Activated effector memory CD4-positive, alpha-beta T cell treated with anti-CD3 and anti-CD28 coated beads, Interleukin-2, amount 50 U/mL, for 16 hours (primary cell): Measurements from ENCODE around the gene CMTM8.

ENCODE experiments used
- DNase-seq: peaks from one replicate; pipeline ENCODE4 v3.0.0-alpha.2; 2020

Gene CMTM8

DNA sequence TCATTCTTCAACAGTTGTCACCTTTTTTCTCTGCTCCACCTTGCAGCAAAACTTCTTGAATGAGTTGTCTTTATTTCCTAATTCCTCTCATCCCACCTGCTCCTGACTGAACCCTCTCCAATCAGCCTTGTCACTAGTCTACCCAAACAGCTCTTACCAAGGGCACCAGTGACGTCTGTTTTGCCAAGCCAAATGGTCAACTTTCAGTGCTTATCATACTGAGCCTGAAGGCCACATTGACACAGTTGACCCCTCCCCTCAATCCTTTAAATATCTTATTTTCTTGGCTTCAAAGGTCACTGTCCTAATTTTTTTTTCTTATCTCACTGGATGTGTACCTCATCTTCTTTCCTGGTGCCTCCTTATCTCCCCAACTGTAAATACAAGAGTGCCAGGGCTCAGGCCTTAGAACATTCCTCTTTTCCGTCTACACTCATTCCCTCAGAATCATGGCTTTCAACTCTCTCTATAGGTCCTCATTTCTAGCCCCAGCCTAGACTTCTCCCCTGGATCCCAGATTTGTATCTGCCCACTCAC lies 43.2 kb downstream of the CMTM8 start:
- DNase-seq: no peak

DNA sequence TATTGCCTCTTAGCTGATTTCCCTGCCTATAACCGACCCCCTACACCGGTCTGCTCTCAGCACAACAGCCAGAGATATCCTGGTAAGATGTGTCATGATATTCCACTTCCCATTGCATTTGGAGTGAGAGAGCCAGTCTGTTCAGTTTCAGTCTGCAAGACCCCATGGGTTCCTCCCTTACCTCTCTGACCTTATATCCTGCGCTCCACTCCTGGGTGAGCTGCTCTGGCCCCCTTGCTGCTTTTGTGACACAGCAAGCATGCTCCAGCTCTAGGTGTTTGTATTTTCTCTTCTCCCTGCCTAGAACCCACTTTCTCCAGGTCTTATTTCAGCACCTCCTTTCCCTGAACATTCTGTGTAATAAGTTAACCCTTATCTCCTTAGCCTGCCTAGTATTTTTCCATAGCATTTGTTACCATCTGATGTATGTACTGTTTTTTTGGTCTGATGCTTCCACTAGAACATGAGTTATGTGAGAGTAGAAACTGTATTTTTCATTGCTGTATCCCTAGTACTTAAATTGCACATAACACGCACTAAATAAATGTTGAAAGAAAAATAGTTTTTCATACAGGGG lies 44.2 kb downstream of the CMTM8 start:
- no peak for DNase-seq

DNA sequence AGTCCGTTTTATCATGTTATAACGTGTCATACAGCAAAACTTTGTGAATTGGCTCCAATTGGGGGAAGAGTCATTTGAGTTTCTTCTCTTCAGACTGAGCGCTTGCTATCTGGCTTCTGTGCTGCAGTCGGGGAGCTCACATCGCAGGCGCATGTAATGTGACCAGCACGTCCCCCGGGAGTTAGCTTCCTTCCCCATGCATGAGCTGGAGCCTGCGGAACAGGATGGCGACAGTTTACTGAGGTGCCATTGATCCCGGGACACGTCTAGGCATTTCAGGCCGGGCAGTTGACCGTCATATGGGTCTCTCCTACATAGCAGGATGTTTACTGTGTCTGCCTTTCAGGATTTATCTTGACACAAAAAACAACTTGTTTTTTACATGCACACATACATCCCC lies 44.8 kb downstream of the CMTM8 start:
- no peak for DNase-seq

DNA sequence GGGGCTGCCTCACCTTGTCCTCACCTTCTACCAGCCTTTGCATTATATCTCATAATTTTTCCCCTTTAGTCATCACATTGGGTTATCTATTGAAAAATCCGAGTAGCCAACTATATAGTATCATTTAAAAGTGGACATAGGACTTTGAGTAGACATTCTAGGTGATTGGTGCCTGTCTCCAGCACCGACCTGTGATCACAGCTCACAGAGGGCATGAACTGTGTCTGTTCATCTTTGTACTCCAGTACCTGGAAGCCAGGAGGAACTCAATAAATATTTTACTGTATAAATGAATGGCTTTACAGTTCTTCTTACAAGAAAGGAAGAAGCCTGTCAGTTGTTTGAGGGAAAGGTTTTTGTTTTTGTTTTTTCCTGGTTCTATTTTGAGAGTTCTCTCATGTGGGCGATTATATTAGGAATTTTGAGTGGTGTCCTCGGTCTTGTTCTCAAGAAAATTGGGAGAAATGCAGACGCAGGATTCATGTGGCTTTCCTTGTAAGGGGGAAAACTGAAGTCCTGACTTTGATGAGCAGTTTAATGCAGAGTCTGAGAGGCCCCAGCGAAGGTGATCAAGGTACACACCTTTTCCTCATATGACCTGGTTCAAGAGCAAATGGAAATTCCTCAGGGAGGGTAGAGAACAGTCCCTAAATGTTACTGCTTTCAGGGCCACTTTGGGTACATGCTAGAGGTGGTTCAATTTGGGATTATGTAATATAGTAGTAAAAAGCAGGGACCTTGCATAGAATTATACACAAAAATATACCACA lies 46.1 kb downstream of the CMTM8 start:
- no peak for DNase-seq

DNA sequence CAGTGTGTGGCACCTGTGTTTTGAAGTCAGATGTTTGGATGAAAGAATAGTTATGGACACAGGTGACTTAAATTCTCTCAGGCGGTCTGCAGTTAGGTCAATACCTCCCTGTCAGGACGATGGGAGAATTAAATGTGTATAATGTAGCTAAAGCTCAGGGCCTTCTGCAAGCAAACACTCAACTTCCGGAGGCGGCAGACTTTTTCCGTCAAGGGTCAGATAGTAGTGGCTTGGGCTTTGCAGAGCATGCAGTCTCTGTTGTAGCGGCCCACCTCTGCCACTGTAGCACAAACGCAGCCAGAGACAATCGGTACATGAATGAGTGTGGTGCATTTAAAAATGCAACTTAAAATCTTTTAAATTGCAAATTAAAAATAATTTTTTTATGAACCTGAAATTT lies 47.4 kb downstream of the CMTM8 start:
- peak; percentile 67 for DNase-seq

DNA sequence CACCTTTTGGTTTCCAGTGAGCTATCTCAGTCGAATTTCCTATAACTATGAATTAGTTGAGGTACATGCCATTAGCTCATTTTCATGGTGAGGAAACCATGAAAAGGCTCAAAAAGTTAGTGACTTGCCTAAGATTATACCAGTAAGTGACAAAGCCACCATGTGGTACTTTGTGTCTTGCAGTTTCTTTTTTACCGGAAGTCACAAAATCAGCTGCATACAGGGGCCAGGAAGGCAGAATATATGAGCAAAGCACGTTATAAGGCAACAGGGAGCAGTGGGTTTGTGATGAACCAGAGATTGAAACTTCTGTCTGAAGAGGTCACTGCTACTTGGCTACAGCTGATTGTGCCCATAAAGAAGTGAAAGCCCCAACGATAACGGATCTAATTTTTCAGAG lies 50.3 kb downstream of the CMTM8 start:
- DNase-seq: no peak

DNA sequence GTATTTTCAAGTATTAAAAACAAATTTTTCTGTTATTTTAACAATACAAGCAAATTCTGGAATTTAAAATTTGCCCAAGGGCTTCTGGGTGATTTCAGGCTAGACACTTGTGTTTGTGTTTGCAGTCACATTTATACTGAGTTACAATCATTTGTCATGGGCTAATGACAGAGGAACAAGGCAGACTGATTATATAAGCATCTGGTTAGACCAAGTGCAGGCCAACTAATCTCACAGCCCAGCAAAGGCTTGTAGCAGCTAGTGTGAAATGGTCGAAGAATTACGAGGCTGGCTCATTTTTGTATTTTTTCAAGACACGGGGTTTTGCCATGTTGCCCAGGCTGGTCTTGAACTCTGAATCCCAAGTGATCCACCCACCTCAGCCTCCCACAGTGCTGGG lies 52.1 kb downstream of the CMTM8 start:
- no peak for DNase-seq

DNA sequence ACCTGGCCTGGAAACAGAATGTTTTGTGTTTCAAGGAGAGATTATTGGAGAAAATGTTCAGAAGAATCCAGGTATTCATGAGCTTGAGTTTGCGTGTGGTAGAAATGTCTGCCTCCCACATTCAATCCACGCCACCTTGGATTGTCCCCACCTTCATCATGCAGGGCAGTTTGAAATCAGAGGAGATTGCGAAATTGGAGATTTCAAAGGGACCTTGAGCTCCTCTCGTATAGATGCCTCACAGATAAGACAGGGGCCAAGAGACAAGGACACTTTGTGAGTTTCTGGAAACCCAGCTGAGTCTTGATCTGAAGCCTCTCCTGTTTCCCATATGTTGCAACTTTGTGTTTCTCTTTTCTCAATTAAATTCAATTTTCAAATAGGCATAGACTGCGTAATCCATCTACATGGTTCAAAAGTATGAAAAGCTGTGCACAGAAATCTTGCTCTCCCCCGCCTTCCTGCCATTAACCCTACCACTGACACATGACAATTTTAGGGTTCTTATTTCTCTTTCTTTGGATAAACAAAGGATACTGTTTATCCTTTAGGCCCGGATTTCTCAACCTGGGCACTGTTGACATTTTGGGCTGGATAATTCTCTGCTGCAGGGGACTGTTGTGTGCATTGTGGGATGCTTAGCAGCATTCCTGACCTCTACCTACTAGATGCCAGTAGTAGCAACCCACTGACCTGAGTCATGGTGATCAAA lies 53.8 kb downstream of the CMTM8 start:
- DNase-seq: no peak

DNA sequence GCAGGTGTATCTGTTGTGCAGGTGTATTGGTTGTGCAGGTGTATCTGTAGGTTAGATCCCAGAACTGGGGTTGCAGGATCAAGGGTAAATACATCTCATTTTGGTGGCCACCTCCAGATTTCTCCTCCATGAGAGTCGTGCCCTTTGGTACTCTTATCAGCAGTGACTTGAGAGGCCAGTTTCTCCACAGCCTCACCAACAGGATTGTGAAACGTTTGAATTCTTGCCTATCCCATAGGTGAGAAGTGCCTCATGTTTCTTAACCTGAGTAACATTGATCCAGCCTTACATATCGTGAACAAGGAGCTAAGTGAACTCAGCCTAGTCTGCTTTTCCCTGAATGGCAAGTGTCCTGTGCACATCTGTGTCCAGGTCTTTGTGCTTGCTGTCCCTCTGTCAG lies 55.4 kb downstream of the CMTM8 start:
- no peak for DNase-seq

DNA sequence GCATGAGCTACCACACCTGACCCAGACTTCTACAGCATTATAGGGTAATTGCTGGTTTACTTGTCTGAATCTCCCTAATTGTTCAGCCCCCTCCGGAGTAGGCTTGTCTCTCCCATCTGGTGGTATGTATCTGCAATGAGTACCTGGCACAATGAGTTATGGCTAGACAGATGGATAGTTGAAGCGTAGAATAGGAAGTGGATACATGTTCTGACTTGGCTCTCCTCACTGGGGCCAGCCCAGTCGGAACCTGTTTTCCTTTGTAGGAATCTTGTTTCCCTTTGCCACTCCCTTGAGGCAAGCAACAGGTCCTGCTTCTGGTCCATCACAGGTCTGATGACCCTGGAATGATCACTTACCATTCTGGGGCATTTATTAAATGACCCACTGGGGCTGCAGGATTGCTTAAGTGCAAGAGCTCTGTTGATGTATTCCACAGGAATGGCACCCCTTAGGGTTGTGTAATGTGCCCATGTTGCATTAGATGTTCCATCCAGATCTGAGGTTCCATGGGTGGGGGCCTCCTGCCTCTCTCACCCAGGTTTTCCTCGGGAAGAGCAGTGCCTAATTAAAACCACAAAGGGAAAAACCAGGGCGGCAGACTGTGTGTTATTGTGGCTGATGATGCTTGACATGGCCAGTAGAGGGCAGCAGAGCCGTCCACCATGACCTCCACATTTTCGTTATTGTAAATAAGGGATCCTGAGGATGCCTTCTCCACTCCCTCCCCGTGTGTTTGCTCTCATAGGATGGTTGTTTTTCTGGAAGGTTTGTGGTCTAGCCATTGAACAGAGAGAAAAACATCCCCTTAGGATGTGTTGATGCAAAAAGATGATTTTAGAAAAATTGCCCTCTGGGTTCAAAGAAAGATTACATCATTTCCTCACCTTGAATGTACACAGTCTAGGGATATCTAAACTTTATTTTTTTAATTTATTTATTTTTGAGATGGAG lies 58.0 kb downstream of the CMTM8 start:
- peak; percentile 87 for DNase-seq

DNA sequence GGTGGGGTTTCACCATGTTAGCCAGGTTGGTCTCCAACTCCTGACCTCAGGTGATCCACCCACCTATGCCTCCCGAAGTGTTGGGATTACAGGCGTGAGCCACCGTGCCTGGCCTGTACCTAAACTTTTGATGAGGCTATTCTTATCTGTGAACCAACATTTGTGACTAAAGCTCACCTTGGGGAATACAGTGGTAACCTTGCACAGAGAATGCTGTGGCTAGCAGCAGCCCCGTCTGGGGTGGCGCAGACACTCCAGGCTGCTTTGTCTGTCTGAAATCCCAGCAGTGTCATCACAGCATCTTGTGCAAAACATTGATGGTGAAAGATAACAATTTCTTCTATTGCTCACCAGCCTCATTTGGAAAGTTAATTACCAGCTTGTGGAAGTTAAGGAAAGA lies 58.9 kb downstream of the CMTM8 start:
- DNase-seq: peak; percentile 83

DNA sequence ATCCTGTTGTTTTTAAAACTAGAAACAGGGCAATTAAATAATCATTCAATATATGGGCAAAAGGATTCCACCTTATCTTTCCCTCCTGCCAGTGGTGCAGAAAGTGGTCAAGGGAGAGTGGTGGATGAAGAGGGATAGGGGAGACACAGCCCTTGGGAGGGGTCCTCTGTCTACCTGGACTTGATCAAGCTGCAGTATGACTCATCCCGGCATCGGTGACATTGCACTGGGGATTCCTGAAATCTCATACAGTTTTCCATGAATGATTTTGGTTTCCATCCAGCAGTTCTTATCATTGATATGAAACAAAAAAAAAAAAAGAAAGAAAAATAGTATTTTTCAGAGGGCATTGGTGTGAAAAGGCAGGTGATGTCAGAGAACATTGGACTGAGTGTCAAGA lies 62.9 kb downstream of the CMTM8 start:
- no peak for DNase-seq

DNA sequence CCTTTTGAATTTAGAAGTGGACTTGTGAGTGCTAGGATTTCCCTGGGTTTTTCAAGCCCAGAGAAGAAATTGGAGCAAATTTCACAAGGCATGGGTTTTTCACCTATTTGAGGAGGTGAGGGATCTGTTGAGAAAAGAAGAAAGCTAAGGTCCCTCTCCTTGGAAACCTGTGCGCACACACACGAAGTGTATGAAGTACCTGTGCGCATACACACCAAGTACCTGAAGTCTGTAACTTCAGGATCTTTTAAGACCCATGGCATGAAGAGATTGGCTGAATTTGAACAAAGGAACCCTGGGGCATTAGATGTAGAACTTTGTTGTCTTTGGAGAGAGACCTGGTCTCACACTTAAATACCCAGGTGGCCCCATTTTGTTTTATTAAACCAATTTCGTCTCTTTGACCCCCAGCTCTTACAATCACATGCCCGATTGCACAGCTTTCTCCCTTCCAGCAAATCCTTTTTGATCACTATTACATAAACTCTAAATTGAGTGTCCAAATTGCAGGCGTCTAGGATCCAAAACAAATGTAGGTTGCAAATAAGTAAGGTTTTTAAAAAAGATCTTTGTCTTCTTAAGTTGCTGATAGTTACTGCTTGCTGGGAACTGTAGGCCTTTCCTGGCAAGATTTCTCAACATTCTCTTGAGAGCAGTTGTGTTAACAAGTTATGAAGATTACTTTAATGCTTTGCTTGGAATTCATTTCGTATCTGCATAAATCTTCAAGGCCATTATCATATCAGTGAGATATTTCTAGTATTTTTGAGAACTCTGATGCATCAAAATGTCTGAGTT lies 64.3 kb downstream of the CMTM8 start:
- no peak for DNase-seq

DNA sequence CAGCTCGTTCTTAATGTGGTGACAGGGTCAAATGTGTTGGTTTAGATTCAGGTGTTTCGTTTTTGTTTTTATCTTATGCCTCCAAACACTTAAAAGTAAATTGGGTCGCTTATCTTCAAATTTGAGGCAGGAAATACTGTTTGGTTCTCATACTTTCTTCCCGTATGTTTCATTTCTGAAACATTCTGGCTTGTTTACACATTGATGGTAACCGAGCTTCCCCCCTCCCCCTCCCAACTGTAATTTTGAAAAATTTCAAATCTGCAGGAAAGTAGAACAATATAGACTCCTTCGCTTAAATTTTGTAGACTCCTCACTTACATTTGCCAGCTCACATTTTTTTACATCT lies 64.9 kb downstream of the CMTM8 start:
- no peak for DNase-seq

DNA sequence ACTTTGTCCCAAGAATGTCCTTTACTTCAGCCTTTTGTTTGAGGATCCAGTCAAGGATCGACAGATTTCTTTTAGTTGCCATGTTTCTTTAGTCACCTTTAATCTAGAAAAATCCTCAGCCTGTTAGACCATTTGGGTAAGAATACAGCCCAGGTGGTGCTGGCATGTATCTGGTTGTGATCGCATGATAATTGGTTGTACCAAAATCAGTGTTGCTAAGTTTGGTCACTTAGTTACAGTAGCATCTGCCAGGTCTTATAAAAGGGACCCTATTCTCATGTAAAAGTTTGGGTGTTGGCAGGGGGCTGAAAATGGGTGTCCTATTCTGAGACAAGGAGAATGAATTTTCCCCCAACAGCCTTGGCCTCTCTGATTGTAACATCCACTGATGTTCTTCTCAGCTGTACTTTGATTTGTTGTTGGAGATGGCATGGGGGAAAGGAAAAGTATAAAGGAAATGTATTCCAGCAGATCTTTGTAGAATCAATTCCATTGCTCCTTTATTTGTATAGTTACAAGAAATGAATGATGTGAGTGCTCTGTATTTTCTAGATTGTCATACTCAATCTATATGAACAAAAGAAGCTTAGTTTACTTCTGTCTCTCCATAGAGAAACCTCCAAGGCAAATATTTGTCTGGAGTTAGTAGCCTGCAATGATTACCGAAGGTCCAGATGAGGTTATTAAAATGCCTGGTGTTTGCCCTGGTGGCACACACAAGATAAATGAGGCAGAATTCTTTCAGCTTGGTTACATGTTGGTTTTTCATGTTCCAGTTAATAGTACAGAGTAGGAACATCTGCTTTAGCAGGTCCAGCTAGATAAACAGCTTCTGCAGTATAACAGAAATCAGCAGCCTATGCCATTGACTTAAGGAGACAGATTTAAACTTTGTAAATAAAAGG lies 65.7 kb downstream of the CMTM8 start:
- DNase-seq: no peak

DNA sequence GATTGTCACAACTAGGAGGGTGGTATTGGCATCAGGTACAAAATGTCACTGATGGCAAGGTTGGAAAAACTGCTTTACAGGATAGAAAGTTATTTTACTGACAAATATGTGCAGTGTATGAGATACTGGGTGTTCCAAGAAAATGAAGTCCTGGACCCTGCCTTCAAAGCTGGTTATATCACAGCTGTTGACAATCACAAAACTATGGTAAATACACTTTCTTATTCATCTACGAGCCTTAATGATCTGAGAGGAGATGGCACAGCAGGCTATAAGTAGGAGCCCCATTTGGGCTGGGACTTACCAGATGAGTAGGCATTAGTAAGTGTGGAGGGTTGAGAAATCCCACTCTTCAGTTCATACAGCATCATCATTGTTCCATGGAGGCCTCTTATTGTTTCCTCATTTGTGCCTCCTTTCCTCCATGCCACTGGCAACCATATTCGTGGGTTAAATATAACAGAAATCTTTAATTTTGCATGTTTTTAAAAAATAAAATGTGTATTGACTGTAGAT lies 66.9 kb downstream of the CMTM8 start:
- DNase-seq: no peak

DNA sequence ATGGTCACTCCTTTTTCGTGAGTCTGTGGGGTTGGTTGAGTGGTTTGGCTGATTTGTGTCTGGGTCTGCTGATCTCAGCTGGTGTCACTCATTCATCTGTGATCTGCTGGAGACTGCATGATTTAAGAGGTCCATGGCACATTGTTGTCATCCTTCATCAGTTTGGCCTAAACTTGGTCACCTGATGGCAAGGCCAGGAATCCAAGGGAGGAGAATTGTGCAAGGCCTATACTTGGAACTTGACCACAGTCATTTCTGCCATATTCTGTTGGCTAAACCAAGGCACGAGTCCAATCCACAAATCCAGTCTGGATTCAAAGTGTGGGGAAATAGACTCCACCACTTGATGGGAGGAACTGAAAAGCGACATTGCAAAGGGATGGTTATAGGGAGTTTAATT lies 67.6 kb downstream of the CMTM8 start:
- no peak for DNase-seq

DNA sequence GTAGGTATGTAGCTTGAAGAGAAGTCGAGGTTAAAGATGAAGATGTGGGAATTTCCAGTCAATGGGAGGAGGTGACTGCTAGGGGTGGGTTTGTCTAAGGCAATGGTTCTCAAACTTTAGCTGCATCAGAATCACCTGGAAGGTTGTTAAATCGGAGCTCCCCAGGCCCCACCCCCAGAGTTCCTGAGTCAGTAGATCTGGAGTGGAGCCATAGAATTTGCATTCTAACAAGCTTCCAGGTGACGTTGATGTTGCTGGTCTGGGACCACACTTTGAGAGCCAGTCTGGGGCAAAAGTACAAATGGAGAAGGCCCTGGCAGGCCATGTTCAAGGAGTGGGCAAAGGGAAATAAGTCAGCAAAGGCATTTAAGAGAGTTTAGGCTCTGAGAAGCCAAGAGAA lies 69.1 kb downstream of the CMTM8 start:
- no peak for DNase-seq

DNA sequence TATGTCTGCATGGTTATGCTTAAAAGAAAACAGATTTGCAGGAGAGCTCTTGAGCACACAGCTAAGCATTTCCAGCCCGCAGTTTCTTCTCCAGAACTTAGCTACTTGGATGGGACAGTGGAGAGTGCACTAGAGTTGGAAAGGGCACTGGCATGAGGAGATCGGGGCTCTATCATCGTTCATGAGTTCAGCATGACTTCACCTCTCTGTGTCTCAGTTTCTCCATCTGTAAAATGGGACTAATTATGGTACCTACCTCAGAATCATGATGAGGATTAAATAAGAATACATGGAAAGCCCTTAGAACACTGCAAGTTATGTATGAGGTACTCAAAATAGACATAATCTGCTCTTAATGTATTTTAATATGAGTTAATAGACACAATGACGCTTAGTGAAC lies 69.9 kb downstream of the CMTM8 start:
- DNase-seq: no peak

DNA sequence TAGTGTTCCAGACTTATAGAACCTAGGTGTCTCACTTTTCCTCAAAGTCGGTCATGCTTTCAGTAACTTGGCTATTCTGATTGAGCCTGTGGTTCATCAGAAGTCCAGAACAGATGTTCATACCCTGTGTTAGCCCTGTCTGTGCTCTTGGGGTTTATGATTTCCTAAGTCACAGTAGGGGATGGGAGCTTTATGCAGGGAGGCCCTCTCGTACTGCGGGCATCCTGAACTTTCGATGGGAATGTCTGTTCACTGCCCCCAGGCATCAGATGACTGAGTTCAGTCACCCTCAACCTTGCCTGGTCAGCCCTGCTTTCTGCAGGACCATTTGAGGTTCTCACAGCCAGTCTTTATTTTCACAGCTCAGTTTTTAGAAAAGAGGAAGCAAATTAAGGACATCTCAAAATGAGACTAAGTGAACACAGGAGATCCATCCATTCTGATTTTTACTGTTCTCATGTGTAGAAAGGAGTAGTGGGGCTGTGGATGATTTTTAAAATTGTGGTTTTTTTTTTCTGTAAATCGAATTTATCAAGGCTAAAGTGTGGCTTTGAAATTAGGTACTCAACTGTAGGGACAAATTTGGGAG lies 71.3 kb downstream of the CMTM8 start:
- DNase-seq: no peak
